ENCODE results near the gene GBP4.

The GBP4 gene

GRCh38 chr1:89171067-89171438 lies 27.7 kb downstream of the GBP4 start:
- DNase-seq (ENCODE audit: low spot score) = no peak

DNA sequence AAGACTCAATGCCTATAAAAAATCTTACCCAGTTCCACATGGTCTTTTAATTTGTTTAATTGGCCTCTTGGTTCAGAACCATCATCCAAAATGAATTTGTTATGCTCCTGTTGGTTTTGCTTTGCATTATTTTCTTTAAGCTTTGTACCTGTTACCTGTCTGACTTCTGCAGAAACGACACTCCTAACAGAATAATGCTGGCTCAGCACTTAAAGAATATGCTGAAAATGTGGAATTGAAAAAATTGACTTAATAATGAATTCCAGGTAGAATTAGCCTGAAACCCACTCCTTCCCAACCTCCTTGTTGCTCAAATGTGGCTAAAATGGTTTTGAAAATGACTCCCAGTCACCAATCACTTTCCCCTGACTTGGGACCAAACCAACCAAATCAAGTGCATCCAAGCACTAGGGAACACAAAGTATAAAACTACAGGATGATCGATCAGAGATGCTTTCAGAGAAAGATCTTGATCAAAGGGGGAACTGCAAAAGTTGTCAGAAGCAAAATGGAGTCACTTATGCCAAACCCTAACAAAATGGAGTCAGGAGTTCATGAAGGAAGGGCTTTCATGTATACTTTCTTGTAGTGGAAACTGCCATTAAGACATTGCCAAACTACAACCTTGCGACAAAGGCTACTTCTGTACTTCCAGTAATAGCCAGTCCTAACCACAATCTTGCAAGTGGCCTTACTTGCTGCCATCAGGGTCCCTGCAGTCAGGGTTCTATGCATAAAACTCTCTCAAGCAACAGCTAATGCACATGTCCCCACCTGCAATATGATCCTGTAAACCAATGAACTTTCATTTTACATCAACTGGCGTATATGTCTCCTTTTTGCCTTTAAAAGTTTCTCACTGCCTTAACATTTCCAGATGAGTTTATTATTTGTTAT lies 28.3 kb downstream of the GBP4 start:
- DNase-seq (ENCODE audit: low spot score) = no peak

DNA sequence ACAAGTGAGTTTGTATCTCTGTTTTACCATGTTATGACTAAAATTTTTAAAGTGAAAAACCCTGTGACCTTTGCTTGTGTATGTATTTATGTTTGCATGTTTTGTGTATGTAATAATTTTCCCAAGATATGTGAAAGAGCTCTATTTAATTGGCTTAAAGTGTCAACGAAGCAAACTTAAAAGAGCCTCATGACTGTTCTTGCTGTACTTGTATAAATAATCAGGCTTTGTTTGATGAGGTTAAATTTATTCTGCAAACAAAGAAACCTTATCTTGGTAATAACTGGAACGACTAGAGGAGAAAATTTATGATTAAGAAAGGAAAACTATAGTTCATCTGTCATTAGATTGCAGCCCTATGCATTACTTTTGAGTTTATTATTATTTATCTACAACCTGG lies 29.6 kb downstream of the GBP4 start:
- peak; percentile 41 for DNase-seq (ENCODE audit: low spot score)

DNA sequence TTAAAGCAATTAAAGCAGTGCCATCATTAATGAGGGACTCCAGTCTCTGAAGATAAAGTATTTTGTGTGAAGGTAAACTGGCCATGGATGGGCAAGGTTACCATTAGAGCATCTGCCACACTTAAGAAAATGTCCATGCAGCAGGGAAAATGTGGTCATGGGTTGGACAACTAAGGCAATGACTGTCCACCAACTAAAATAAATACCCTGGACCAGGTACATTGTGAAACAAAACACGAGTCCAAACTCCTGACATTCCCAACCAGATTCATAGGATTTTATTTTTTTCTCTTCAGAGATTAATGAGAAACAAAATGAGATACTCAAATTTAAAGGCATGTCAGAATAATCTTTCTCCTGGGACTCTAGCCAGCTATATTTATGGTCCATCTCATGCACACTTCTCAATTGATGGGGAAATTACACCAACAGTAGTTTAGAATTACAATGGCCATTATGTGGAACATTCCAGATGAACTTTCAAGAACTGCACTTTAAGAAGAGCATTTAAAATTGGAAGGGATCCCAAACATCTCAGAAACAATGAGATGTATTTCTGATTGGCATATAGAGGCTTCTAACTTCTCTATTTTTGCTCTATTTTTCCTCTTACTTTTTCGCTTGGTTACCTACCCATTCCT lies 31.0 kb downstream of the GBP4 start:
- DNase-seq (ENCODE audit: low spot score) = no peak

DNA sequence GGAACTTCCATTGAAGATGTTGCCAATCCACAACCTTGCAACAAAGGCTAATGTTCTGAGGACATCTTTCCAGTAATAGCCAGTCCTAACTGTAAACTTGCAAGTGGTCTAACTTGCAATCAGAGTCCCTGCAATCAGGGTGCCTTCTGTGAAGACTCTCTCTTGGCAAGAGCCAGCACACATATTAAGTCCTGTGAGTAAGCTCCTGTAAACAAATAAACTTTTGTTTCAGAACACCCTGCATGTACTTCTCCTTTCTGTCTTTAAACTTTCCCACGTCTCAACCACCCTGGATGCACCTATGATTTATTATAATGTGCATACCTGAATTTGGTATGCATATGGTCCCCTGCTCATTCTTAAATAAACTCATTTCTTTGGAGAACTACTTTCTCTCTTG lies 32.0 kb downstream of the GBP4 start:
- peak; percentile 9 for DNase-seq (ENCODE audit: low spot score)

GRCh38 chr1:89165811-89166210 lies 32.9 kb downstream of the GBP4 start:
- DNase-seq (ENCODE audit: low spot score) = no peak

DNA sequence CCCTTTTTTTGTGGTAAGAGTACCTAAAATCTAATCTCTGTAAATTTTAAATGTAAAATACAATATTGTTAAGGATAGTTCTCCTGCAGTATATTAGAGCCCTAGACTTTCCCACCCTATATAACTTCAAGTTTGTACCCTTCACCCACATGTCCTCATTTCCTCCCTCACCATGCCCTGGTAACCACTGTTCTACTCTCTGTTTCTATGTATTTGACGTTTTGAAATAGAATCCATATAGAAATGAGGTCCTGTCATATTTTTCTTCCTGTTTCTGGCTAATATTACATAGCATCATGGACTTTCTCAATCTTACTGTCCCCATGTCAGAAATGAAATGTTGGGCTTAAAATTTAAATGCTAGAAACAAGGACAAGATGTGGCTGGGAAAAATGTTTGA lies 47.7 kb downstream of the GBP4 start:
- DNase-seq (ENCODE audit: low spot score) = no peak

DNA sequence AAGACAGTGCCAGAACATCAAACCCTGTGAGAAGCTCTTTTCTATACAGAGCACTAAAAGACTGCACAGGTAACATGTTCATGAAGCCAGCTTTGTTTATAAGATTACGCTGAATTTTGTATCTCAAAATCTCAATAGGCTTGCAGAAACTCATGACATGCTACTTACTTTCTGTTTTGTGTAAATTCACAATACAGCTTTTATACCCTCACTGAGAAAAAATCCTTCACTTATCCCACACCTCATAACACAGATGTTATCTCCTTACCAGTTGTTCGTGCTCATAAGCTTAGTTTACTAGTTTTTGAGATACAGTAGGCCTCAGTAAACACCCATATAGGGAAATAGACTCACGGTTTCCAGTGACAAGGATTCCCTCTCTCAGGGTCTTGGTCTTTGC lies 48.8 kb downstream of the GBP4 start:
- no peak for DNase-seq (ENCODE audit: low spot score)

- no peak for DNase-seq (ENCODE audit: low spot score)
Observed at GRCh38 chr1:89149229-89149628, 49.5 kb downstream of the GBP4 start.

- no peak for DNase-seq (ENCODE audit: low spot score)
Observed at GRCh38 chr1:89147678-89148658, 50.8 kb downstream of the GBP4 start.

DNA sequence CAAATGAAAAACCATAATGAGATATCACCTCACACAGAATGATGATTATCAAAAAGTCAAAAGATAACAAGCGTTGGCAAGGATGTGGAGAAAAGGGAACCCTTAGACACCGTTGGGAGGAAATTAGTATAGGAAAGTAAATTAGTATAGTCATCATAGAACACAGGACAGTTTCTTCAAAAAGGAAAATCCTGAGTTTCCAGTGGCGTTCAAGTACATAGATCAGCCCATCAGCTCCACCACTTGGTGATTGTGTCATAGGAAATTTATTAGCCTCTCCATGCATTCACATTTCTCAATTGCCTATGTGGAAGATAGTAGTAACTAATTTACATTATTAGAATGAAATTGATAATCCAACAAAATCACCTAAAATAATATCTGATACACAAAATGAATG lies 52.0 kb downstream of the GBP4 start:
- DNase-seq (ENCODE audit: low spot score) = no peak

- DNase-seq (ENCODE audit: low spot score) = no peak
Observed at GRCh38 chr1:89143484-89143883, 55.3 kb downstream of the GBP4 start.

- no peak for DNase-seq (ENCODE audit: low spot score)
Observed at GRCh38 chr1:89142160-89142559, 56.6 kb downstream of the GBP4 start.

DNA sequence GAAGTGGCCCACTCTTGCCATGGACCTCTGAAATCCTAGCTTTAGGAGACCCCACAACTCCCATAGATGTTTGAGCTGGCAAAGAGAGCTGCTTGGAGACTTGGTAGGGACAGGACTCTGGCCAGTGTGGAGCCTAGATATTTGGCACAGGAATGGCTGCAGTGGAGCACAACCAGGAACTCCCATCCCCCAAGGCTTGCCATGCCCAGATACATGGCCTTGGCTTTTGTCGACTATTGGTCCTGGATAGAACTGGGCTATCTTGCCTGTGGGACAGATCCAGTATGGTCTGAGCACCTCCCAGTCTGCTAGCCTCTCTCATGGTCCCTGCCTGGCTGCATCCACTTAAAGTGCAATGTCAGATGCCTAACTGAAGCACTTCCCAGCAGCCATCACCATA lies 65.0 kb downstream of the GBP4 start:
- DNase-seq (ENCODE audit: low spot score) = no peak
